Activated T-helper 17 cell treated with anti-CD3 and anti-CD28 coated beads, Interleukin-2, amount 50 U/mL, for 72 hours (primary cell): ENCODE results near the gene LY9. TPM values are rescaled to one million over a fixed set of nuclear protein-coding genes. Genes with fewer than 3 reads are reported as not detected.
"Not testable (repeated sequence)": the region's sequence is repeated elsewhere in the genome, so short reads cannot be mapped to it uniquely, and the experiment has no call there.

Experiments used
- ATAC-seq: fragments of 150-1000 bp; cut with Tn5 transposase; replicated peaks from 2 replicates; pipeline ENCODE4 v1.10.0; 2021; ENCODE audit warnings: mild to moderate bottlenecking, moderate library complexity
- H3K27ac Mint-ChIP-seq: one replicate; pipeline ENCODE4 v1.8.0; 2022; ENCODE audit warnings: mixed read lengths
- H3K27me3 Mint-ChIP-seq: one replicate; pipeline ENCODE4 v1.8.0; 2022; ENCODE audit warnings: mixed read lengths
- H3K36me3 Mint-ChIP-seq: one replicate; pipeline ENCODE4 v1.8.0; 2022; ENCODE audit warnings: low read depth, mild to moderate bottlenecking, mixed read lengths
- H3K4me1 Mint-ChIP-seq: one replicate; pipeline ENCODE4 v1.8.0; 2022; ENCODE audit warnings: mixed read lengths
- H3K4me3 Mint-ChIP-seq: one replicate; pipeline ENCODE4 v1.8.0; 2022; ENCODE audit warnings: mild to moderate bottlenecking, mixed read lengths
- H3K9me3 Mint-ChIP-seq: one replicate; pipeline ENCODE4 v1.8.0; 2022; ENCODE audit warnings: mixed read lengths
- total RNA-seq, 2 donors: library from RNA; stranded (reverse); gene quantifications; one replicate each; pipeline ENCODE4 v1.2.3, GENCODE V29; 2022

Gene LY9
- total RNA-seq, 2 donors from 2014 or later = 1.9 to 3.2 TPM

GRCh38 chr1:160866001-160866694, 70.2 kb downstream of the LY9 start:
- H3K9me3 Mint-ChIP-seq = no peaks in the 10 kb centered on the region
- H3K27ac Mint-ChIP-seq = no peak overlapping the region
- H3K4me3 Mint-ChIP-seq = no peak overlapping the region
- no peak for ATAC-seq
- peaks cover 24% of the 10 kb centered on the region for H3K4me1 Mint-ChIP-seq
- H3K27me3 Mint-ChIP-seq = no peaks in the 10 kb centered on the region
- H3K36me3 Mint-ChIP-seq = no peaks in the 10 kb centered on the region

- H3K27ac Mint-ChIP-seq = no peak overlapping the region
- no peaks in the 10 kb centered on the region for H3K9me3 Mint-ChIP-seq
- no peaks in the 10 kb centered on the region for H3K36me3 Mint-ChIP-seq
- no peak for ATAC-seq
- no peak overlapping the region for H3K4me3 Mint-ChIP-seq
- H3K4me1 Mint-ChIP-seq = peaks cover 24% of the 10 kb centered on the region
- no peaks in the 10 kb centered on the region for H3K27me3 Mint-ChIP-seq
Observed at GRCh38 chr1:160866695-160867260, 70.8 kb downstream of the LY9 start.

- ATAC-seq, H3K9me3 Mint-ChIP-seq, H3K4me3 Mint-ChIP-seq, H3K36me3 Mint-ChIP-seq, H3K27ac Mint-ChIP-seq, H3K27me3 Mint-ChIP-seq: not testable (repeated sequence)
- H3K4me1 Mint-ChIP-seq = peaks cover 20% of the 10 kb centered on the region
Observed at GRCh38 chr1:160867651-160868050, 71.7 kb downstream of the LY9 start.

GRCh38 chr1:160868141-160868540, 72.2 kb downstream of the LY9 start:
- H3K27ac Mint-ChIP-seq = no peak overlapping the region
- H3K4me3 Mint-ChIP-seq = no peak overlapping the region
- no peak for ATAC-seq
- no peaks in the 10 kb centered on the region for H3K27me3 Mint-ChIP-seq
- no peaks in the 10 kb centered on the region for H3K9me3 Mint-ChIP-seq
- no peaks in the 10 kb centered on the region for H3K36me3 Mint-ChIP-seq
- H3K4me1 Mint-ChIP-seq = peaks cover 15% of the 10 kb centered on the region

- Mint-ChIP-seq H3K4me1 (peaks cover 13% of the 10 kb centered on the region), H3K4me3 (no peak overlapping the region), H3K36me3 (no peaks in the 10 kb centered on the region), H3K27ac (peak overlapping the region; percentile 22), H3K27me3 (no peaks in the 10 kb centered on the region), H3K9me3 (no peaks in the 10 kb centered on the region)
- peak; percentile 84 for ATAC-seq
Observed at GRCh38 chr1:160874935-160875334, 79.0 kb downstream of the LY9 start.

- not testable (repeated sequence) for H3K9me3 Mint-ChIP-seq, ATAC-seq, H3K4me3 Mint-ChIP-seq, H3K27ac Mint-ChIP-seq, H3K36me3 Mint-ChIP-seq, H3K27me3 Mint-ChIP-seq
- H3K4me1 Mint-ChIP-seq = peaks cover 13% of the 10 kb centered on the region
Observed at GRCh38 chr1:160875591-160875990, 79.6 kb downstream of the LY9 start.

GRCh38 chr1:160876311-160876710, 80.3 kb downstream of the LY9 start:
- Mint-ChIP-seq H3K4me3 (no peak overlapping the region), H3K4me1 (peaks cover 13% of the 10 kb centered on the region), H3K9me3 (no peaks in the 10 kb centered on the region), H3K27me3 (no peaks in the 10 kb centered on the region), H3K36me3 (no peaks in the 10 kb centered on the region), H3K27ac (no peak overlapping the region)
- no peak for ATAC-seq

GRCh38 chr1:160877221-160877620, 81.2 kb downstream of the LY9 start:
- H3K4me3 Mint-ChIP-seq = no peak overlapping the region
- peaks cover 13% of the 10 kb centered on the region for H3K4me1 Mint-ChIP-seq
- no peak overlapping the region for H3K27ac Mint-ChIP-seq
- no peak for ATAC-seq
- H3K27me3 Mint-ChIP-seq = no peaks in the 10 kb centered on the region
- H3K9me3 Mint-ChIP-seq = no peaks in the 10 kb centered on the region
- H3K36me3 Mint-ChIP-seq = no peaks in the 10 kb centered on the region

Other genes with a start within 250 kb of the LY9 start
- gene CD84, start 216.7 kb upstream of the LY9 start, total RNA-seq = 10 to 100 TPM; 15.7 to 37.3 TPM
- 100 to 1,000 TPM; 121 to 186 TPM for gene SLAMF1, start 149.1 kb upstream of the LY9 start, total RNA-seq
- 100 to 1,000 TPM; 151 to 179 TPM for gene CD48, start 84.4 kb upstream of the LY9 start, total RNA-seq
- 10 to 100 TPM in 1 of 2 donors, 1 to 10 TPM in 1; 4.5 to 15.0 TPM for gene SLAMF7, start 56.9 kb upstream of the LY9 start, total RNA-seq
- under 1 TPM in 1 of 2 donors, not detected in 1; 0.48 TPM for gene CD244, start 66.7 kb downstream of the LY9 start, total RNA-seq
- not detected for gene ITLN1, start 89.0 kb downstream of the LY9 start, total RNA-seq
- gene ITLN2, start 158.6 kb downstream of the LY9 start, total RNA-seq = not detected
- gene F11R, start 225.0 kb downstream of the LY9 start, total RNA-seq = 100 to 1,000 TPM in 1 of 2 donors, 10 to 100 TPM in 1; 13.0 to 110 TPM
- gene TSTD1, start 242.8 kb downstream of the LY9 start, total RNA-seq = 100 to 1,000 TPM in 1 of 2 donors, 10 to 100 TPM in 1; 38.7 to 119 TPM
- gene USF1, start 249.8 kb downstream of the LY9 start, total RNA-seq = 10 to 100 TPM; 51.6 to 66.9 TPM